SU-DHL-6 (cell line): ENCODE data around the gene LURAP1L.

Experiments used
- H2AFZ ChIP-seq: fragments of 200-600 bp; sonication (generic); 2 replicates; pipeline ENCODE4 v1.6.1; 2014; ENCODE audit warnings: low read depth, mild to moderate bottlenecking, moderate library complexity, mixed read lengths, antibody characterized with exemption, low read length; ENCODE audit not compliant: severe bottlenecking
- H3F3A ChIP-seq: fragments of 200-600 bp; shearing (Covaris generic); 2 replicates; pipeline ENCODE4 v1.6.0; 2016; ENCODE audit warnings: antibody characterized with exemption, mild to moderate bottlenecking; ENCODE audit not compliant: insufficient read depth
- H3K27ac ChIP-seq: fragments of 200-600 bp; sonication (generic); 2 replicates; pipeline ENCODE4 v1.5.1; 2016; ENCODE audit warnings: low read depth, mild to moderate bottlenecking, low read length, moderate library complexity, mixed read lengths
- H3K27me3 ChIP-seq: fragments of 200-600 bp; sonication (generic), shearing (Covaris generic); 2 replicates; pipeline ENCODE4 v1.6.0; 2014; ENCODE audit warnings: mild to moderate bottlenecking, low read length
- H3K36me3 ChIP-seq: fragments of 200-600 bp; sonication (generic); 2 replicates; pipeline ENCODE4 v1.6.1; 2014; ENCODE audit warnings: mild to moderate bottlenecking, low read length, mixed read lengths
- H3K4me2 ChIP-seq: fragments of 300-600, 200-600 bp; shearing (Covaris generic), sonication (generic); 2 replicates; pipeline ENCODE4 v1.6.0; 2014; ENCODE audit warnings: low read length, low read depth, mild to moderate bottlenecking; ENCODE audit not compliant: poor library complexity, severe bottlenecking
- H3K4me3 ChIP-seq: fragments of 200-600 bp; sonication (generic); 2 replicates; pipeline ENCODE4 v1.5.1; 2014; ENCODE audit warnings: antibody characterized with exemption, low read length, mild to moderate bottlenecking, mixed read lengths; ENCODE audit not compliant: insufficient read depth, poor library complexity, severe bottlenecking
- H3K79me2 ChIP-seq: fragments of 200-600 bp; sonication (generic); 2 replicates; pipeline ENCODE4 v1.6.1; 2014; ENCODE audit warnings: mild to moderate bottlenecking, low read length, moderate library complexity; ENCODE audit not compliant: insufficient read depth
- H3K9ac ChIP-seq: fragments of 200-600 bp; sonication (generic); 2 replicates; pipeline ENCODE4 v1.7.0; 2014; ENCODE audit warnings: mild to moderate bottlenecking, low read length
- H3K9me2 ChIP-seq: fragments of 200-600 bp; sonication (generic); replicated peaks from 2 replicates; pipeline ENCODE4 v1.6.1; 2014; ENCODE audit warnings: low read length; ENCODE audit not compliant: insufficient read depth
- H3K9me3 ChIP-seq: fragments of 200-600 bp; sonication (generic); 2 replicates; pipeline ENCODE4 v1.6.1; 2014; ENCODE audit warnings: low read length, mixed read lengths; ENCODE audit not compliant: insufficient read depth
- H4K20me1 ChIP-seq: fragments of 200-600 bp; sonication (generic); 2 replicates; pipeline ENCODE4 v1.6.1; 2014; ENCODE audit warnings: low read depth, mild to moderate bottlenecking, antibody characterized with exemption, low read length, moderate library complexity, mixed read lengths
- EZH2phosphoT487 ChIP-seq: fragments of 200-600 bp; sonication (generic), shearing (Covaris generic); conservative IDR thresholded peaks from 2 replicates; pipeline ENCODE4 v1.6.1; 2018; ENCODE audit warnings: mild to moderate bottlenecking, antibody characterized with exemption, low read length, moderate library complexity, mixed read lengths
- TF ChIP-seq, protein P1 (sequence below): fragments of 200-600 bp; sonication (generic); IDR thresholded peaks from one replicate; pipeline ENCODE4 v1.5.1; 2017; ENCODE audit warnings: antibody characterized with exemption, mild to moderate bottlenecking, low read length, moderate library complexity; ENCODE audit not compliant: insufficient read depth, poor library complexity, severe bottlenecking

LURAP1L gene

DNA sequence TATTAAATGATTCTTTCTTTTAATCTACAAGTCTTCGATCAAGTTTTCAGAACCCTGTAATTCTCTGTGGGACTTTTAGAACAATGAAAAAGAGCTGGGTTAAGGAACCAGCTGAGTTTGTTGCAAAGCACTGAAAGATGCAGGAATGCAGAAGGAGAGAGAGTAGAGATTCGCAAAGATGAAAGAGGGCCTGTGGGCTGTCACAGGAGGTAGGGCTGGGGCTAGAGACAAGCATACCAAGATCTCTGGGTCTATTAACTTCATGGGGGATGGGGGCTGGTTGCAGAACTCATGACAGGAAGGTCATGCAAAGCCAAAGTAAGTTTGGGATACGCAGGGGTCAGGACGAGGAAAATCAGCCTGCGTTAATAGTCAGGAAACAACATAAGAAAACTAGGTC, 81.8 kb downstream of the LURAP1L start:
- no peaks in the 10 kb centered on the region for H3F3A ChIP-seq
- no peaks in the 10 kb centered on the region for H4K20me1 ChIP-seq
- no peaks in the 10 kb centered on the region for H3K36me3 ChIP-seq
- no peak overlapping the region for H2AFZ ChIP-seq
- H3K4me3 ChIP-seq, result no peak overlapping the region
- no peaks in the 10 kb centered on the region for H3K79me2 ChIP-seq
- TF ChIP-seq, protein P1, sequence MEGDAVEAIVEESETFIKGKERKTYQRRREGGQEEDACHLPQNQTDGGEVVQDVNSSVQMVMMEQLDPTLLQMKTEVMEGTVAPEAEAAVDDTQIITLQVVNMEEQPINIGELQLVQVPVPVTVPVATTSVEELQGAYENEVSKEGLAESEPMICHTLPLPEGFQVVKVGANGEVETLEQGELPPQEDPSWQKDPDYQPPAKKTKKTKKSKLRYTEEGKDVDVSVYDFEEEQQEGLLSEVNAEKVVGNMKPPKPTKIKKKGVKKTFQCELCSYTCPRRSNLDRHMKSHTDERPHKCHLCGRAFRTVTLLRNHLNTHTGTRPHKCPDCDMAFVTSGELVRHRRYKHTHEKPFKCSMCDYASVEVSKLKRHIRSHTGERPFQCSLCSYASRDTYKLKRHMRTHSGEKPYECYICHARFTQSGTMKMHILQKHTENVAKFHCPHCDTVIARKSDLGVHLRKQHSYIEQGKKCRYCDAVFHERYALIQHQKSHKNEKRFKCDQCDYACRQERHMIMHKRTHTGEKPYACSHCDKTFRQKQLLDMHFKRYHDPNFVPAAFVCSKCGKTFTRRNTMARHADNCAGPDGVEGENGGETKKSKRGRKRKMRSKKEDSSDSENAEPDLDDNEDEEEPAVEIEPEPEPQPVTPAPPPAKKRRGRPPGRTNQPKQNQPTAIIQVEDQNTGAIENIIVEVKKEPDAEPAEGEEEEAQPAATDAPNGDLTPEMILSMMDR, result no peak
- TF ChIP-seq EZH2phosphoT487, result no peak
- H3K27ac ChIP-seq, result no peak overlapping the region
- H3K27me3 ChIP-seq, result no peaks in the 10 kb centered on the region
- no peaks in the 10 kb centered on the region for H3K9me2 ChIP-seq
- no peak overlapping the region for H3K9ac ChIP-seq
- no peaks in the 10 kb centered on the region for H3K9me3 ChIP-seq
- H3K4me2 ChIP-seq, result no peak overlapping the region

DNA sequence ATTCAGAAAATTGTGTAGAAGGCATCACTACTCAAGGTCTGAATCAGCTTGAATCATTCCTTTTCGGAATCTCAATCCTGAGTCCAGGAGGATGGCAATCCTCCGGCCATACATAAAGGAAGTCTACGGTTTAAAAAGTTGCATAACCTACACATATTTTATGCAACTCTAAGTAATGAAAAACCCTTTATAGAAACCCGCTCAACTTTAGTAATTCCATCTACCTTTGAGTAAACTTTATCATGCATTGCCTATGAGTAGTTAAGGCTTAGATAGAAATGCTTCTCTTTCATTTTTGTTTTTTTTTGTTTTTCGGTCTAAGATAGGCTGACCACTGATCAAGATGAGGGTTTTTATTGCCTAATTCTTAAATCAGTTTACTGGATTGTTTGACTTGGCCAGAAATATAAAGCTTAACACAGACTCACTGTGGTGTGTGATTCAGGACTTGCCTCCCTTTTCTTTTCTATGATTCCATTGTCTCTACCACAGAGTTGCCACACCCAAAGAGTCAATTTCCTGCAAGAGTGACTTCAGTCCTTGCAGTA, 85.0 kb downstream of the LURAP1L start:
- H3F3A ChIP-seq, result no peaks in the 10 kb centered on the region
- H3K4me2 ChIP-seq, result no peak overlapping the region
- no peak overlapping the region for H3K9ac ChIP-seq
- no peak overlapping the region for H3K4me3 ChIP-seq
- no peaks in the 10 kb centered on the region for H3K79me2 ChIP-seq
- no peak overlapping the region for H2AFZ ChIP-seq
- TF ChIP-seq, protein P1, result no peak
- no peak for TF ChIP-seq EZH2phosphoT487
- no peaks in the 10 kb centered on the region for H3K9me3 ChIP-seq
- no peaks in the 10 kb centered on the region for H3K9me2 ChIP-seq
- no peaks in the 10 kb centered on the region for H3K27me3 ChIP-seq
- H3K27ac ChIP-seq, result no peak overlapping the region
- H3K36me3 ChIP-seq, result no peaks in the 10 kb centered on the region
- H4K20me1 ChIP-seq, result no peaks in the 10 kb centered on the region

DNA sequence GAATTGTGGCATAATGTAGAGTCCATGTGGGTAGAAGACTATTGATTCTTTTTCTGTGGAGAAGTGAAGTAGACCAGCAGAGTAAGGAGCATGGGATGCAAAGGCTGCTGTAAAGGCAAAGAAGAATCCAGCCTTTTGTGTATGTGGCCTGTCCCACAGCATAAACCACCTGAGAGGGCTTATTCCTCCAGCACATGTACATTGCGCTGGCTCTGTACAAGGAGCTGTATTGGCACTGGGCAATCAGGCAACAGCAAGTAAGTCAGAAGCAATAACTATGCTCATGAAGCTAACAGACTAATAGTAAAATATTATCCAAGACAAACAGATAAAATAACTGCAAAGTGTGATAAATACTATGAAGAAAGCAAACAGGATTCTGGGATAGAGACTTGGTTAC, 86.2 kb downstream of the LURAP1L start:
- H3K9me3 ChIP-seq, result no peaks in the 10 kb centered on the region
- H3K27ac ChIP-seq, result no peak overlapping the region
- no peak overlapping the region for H3K4me2 ChIP-seq
- no peaks in the 10 kb centered on the region for H3K9me2 ChIP-seq
- no peaks in the 10 kb centered on the region for H3K79me2 ChIP-seq
- no peaks in the 10 kb centered on the region for H3K27me3 ChIP-seq
- no peak overlapping the region for H2AFZ ChIP-seq
- H3F3A ChIP-seq, result no peaks in the 10 kb centered on the region
- TF ChIP-seq, protein P1, result no peak
- TF ChIP-seq EZH2phosphoT487, result no peak
- H3K4me3 ChIP-seq, result no peak overlapping the region
- H4K20me1 ChIP-seq, result no peaks in the 10 kb centered on the region
- no peak overlapping the region for H3K9ac ChIP-seq
- H3K36me3 ChIP-seq, result no peaks in the 10 kb centered on the region
